ENCODE data around the gene MPHOSPH6.
A peak's percentile ranks its signal among the peaks of the same experiment; 100 is the strongest.
"Not testable (repeated sequence)": the region's sequence is repeated elsewhere in the genome, so short reads cannot be mapped to it uniquely, and the experiment has no call there.

The MPHOSPH6 gene

GRCh38 chr16:82167670-82168069, 2.4 kb downstream of the MPHOSPH6 start:
- DNase-seq: no peak

- no peak for DNase-seq
Measured at GRCh38 chr16:82160226-82160625, 9.8 kb downstream of the MPHOSPH6 start.

- no peak for DNase-seq
Measured at GRCh38 chr16:82157836-82158235, 12.2 kb downstream of the MPHOSPH6 start.

- no peak for DNase-seq
Measured at GRCh38 chr16:82157534-82157812, 12.6 kb downstream of the MPHOSPH6 start.

GRCh38 chr16:82156761-82157533, 13.1 kb downstream of the MPHOSPH6 start:
- DNase-seq: no peak

- peak; percentile 1 for DNase-seq
Measured at GRCh38 chr16:82152641-82153112, 17.3 kb downstream of the MPHOSPH6 start.

GRCh38 chr16:82152196-82152595, 17.8 kb downstream of the MPHOSPH6 start:
- no peak for DNase-seq

- DNase-seq: no peak
Measured at GRCh38 chr16:82150549-82150948, 19.5 kb downstream of the MPHOSPH6 start.

GRCh38 chr16:82149536-82149935, 20.5 kb downstream of the MPHOSPH6 start:
- no peak for DNase-seq

GRCh38 chr16:82147546-82147945, 22.5 kb downstream of the MPHOSPH6 start:
- no peak for DNase-seq

GRCh38 chr16:82146957-82147356, 23.1 kb downstream of the MPHOSPH6 start:
- no peak for DNase-seq

GRCh38 chr16:82146556-82146955, 23.5 kb downstream of the MPHOSPH6 start:
- DNase-seq: no peak

GRCh38 chr16:82139286-82139571, 30.8 kb downstream of the MPHOSPH6 start:
- not testable (repeated sequence) for DNase-seq

GRCh38 chr16:82138478-82139285, 31.3 kb downstream of the MPHOSPH6 start:
- peak; percentile 2 for DNase-seq

- DNase-seq: no peak
Measured at GRCh38 chr16:82137822-82138167, 32.2 kb downstream of the MPHOSPH6 start.

GRCh38 chr16:82136956-82137821, 32.8 kb downstream of the MPHOSPH6 start:
- no peak for DNase-seq

- no peak for DNase-seq
Measured at GRCh38 chr16:82135844-82136243, 34.2 kb downstream of the MPHOSPH6 start.

GRCh38 chr16:82134846-82135245, 35.2 kb downstream of the MPHOSPH6 start:
- DNase-seq: no peak

- no peak for DNase-seq
Measured at GRCh38 chr16:82133798-82134197, 36.2 kb downstream of the MPHOSPH6 start.

- no peak for DNase-seq
Measured at GRCh38 chr16:82129881-82130280, 40.1 kb downstream of the MPHOSPH6 start.

GRCh38 chr16:82124651-82125050, 45.4 kb downstream of the MPHOSPH6 start:
- no peak for DNase-seq

- no peak for DNase-seq
Measured at GRCh38 chr16:82119405-82119804, 50.6 kb downstream of the MPHOSPH6 start.

- no peak for DNase-seq
Measured at GRCh38 chr16:82118749-82119148, 51.3 kb downstream of the MPHOSPH6 start.

GRCh38 chr16:82116535-82116934, 53.5 kb downstream of the MPHOSPH6 start:
- no peak for DNase-seq

Data from NCI-H69 (cell line).